A204.1 (cell line): Measurements from ENCODE around the gene COL9A3.
"Not testable (repeated sequence)": the region's sequence is repeated elsewhere in the genome, so short reads cannot be mapped to it uniquely, and the experiment has no call there.

Source experiments
- FAIRE-seq: peaks from 2 replicates; lab custom pipeline; 2012; peaks lifted over from hg19 to GRCh38; lab: Jason Lieb, UNC

COL9A3 gene

GRCh38 chr20:62838128-62838891 is 21.5 kb downstream of the COL9A3 start:
- FAIRE-seq: no peak

GRCh38 chr20:62839261-62839660 is 22.4 kb downstream of the COL9A3 start:
- no peak for FAIRE-seq

GRCh38 chr20:62839816-62840215 is 23.0 kb downstream of the COL9A3 start:
- FAIRE-seq: no peak

GRCh38 chr20:62840244-62841197 is 23.7 kb downstream of the COL9A3 start:
- FAIRE-seq: no peak

- FAIRE-seq: no peak
Observed at GRCh38 chr20:62841705-62842212, 24.9 kb downstream of the COL9A3 start.

GRCh38 chr20:62843656-62844055 is 26.8 kb downstream of the COL9A3 start:
- FAIRE-seq: no peak

GRCh38 chr20:62844182-62844581 is 27.3 kb downstream of the COL9A3 start:
- no peak for FAIRE-seq

GRCh38 chr20:62845416-62846160 is 28.7 kb downstream of the COL9A3 start:
- FAIRE-seq: no peak

GRCh38 chr20:62846166-62846890 is 29.5 kb downstream of the COL9A3 start:
- no peak for FAIRE-seq

GRCh38 chr20:62848917-62849316 is 32.1 kb downstream of the COL9A3 start:
- not testable (repeated sequence) for FAIRE-seq

GRCh38 chr20:62849431-62849830 is 32.6 kb downstream of the COL9A3 start:
- FAIRE-seq: no peak

- FAIRE-seq: no peak
Observed at GRCh38 chr20:62850333-62850974, 33.6 kb downstream of the COL9A3 start.

GRCh38 chr20:62852196-62852595 is 35.3 kb downstream of the COL9A3 start:
- FAIRE-seq: no peak

GRCh38 chr20:62852841-62853240 is 36.0 kb downstream of the COL9A3 start:
- FAIRE-seq: no peak

GRCh38 chr20:62853304-62853703 is 36.5 kb downstream of the COL9A3 start:
- not testable (repeated sequence) for FAIRE-seq

GRCh38 chr20:62854121-62854520 is 37.3 kb downstream of the COL9A3 start:
- no peak for FAIRE-seq

- FAIRE-seq: no peak
Observed at GRCh38 chr20:62855120-62855519, 38.3 kb downstream of the COL9A3 start.

GRCh38 chr20:62856931-62857619 is 40.2 kb downstream of the COL9A3 start:
- FAIRE-seq: no peak

- FAIRE-seq: no peak
Observed at GRCh38 chr20:62858058-62858830, 41.4 kb downstream of the COL9A3 start.

GRCh38 chr20:62859721-62860120 is 42.9 kb downstream of the COL9A3 start:
- FAIRE-seq: no peak
